ENCODE results near the gene GHSR.

The GHSR gene, protein sequence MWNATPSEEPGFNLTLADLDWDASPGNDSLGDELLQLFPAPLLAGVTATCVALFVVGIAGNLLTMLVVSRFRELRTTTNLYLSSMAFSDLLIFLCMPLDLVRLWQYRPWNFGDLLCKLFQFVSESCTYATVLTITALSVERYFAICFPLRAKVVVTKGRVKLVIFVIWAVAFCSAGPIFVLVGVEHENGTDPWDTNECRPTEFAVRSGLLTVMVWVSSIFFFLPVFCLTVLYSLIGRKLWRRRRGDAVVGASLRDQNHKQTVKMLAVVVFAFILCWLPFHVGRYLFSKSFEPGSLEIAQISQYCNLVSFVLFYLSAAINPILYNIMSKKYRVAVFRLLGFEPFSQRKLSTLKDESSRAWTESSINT

DNA sequence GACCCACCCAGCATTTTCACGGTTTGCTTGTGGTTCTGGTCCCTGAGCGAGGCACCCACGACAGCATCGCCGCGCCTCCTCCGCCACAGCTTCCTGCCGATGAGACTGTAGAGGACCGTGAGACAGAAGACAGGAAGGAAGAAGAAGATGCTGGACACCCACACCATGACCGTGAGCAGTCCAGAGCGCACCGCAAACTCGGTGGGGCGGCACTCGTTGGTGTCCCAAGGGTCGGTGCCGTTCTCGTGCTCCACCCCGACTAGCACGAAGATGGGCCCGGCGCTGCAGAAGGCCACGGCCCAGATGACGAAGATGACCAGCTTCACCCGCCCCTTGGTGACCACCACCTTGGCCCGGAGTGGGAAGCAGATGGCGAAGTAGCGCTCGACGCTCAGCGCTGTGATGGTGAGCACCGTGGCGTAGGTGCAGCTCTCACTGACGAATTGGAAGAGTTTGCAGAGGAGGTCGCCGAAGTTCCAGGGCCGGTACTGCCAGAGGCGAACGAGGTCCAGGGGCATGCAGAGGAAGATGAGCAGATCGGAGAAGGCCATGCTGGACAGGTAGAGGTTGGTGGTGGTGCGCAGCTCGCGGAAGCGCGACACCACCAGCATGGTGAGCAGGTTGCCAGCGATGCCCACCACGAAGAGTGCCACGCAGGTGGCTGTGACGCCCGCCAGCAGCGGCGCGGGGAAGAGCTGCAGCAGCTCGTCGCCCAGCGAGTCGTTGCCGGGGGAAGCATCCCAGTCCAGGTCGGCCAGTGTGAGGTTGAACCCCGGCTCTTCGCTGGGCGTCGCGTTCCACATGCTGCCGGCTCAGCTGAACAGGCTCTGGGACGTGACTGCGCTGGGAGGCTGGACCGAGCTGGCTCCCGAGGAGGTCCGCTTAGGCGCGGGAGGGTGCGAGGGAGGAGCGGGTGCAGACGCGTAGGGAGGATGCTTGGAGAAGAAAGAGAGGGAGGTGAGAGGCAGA lies at the start of gene GHSR:
Gene GHSR, minus strand, starts transcription at position 846 of the 969 bp plus-strand sequence. Its CDS starts 43 bp downstream, at position 803.
- ATAC-seq = peak; percentile 32
- peak; percentile 3 for DNase-seq

DNA sequence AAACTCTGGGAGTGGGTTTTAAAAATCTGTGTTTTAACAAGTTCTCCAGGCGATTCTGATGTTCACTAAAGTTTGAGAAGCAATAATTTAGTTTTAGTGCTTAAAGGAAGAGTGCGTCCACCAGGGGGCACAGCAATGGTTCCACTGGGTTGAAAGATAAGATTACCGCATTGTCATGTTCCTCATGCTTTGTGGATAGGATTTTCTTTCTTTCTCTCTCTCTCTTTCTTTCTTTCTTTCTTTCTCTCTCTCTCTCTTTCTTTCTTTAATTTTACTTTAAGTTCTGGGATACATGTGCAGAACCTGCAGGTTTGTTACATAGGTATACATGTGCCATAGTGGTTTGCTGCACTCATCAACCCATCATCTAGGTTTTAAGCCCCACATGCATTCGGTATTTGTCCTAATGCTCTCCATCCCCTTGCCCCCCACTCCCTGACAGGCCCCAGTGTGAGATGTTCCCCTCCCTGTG lies 42.0 kb upstream of the GHSR start:
- peak; percentile 84 for DNase-seq
- ATAC-seq = peak; percentile 71

DNA sequence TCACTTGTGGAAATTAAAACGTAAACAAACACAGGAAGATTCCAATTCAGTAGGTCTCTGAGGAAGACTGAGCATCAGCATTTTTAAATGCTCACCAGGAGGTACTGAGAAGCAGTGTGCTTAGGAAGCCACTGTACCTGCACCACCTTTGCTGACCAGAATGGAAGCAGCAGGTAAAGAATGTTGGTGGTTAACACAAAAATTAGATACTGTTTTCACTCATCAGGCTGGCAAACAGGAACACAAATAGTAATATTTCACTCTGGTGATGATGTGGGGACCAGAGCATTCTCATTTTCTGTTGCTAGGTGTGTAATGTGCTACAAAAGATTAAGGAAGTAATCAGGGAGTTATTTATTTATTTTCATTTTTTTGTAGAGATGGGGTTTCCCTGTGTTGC lies 29.9 kb upstream of the GHSR start:
- no peak for ATAC-seq
- DNase-seq = no peak

DNA sequence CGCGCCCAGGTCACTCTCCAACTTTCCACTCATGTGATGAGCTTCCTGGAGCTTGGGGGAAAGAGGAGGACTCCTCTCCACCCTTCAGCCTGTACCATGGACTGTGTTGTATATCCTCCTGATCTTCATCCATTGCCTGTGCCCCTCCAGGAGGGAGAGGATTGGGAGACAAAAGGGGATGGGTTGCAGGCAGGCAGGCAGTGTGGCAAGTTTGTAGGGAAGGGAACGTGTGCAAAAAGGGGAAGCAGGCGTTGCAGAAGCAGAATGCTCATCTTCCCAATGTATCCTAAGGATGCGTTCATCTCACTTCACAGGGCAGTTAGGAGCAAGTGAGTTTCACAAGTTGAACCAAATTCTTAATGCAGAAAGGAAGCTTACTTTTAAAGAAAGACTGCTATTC lies 28.1 kb upstream of the GHSR start:
- no peak for ATAC-seq
- DNase-seq = no peak

DNA sequence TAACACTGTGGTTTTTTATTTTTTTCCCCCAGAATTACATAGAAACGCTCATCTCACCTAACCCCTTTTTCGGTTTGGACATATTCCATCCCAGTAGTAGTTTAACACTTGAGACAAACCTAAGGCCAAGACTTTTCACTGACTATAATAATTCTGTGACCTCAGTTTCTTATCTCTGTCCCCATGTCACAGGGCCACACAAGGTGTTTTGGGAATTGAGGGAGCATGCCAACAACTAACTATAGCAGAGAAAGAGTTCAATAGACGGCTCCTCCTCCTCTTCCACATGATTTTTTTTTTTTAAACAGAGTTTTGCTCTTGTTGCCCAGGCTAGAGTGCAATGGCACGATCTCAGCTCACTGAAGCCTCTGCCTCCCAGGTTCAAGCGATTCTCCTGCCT lies 27.4 kb upstream of the GHSR start:
- no peak for DNase-seq

DNA sequence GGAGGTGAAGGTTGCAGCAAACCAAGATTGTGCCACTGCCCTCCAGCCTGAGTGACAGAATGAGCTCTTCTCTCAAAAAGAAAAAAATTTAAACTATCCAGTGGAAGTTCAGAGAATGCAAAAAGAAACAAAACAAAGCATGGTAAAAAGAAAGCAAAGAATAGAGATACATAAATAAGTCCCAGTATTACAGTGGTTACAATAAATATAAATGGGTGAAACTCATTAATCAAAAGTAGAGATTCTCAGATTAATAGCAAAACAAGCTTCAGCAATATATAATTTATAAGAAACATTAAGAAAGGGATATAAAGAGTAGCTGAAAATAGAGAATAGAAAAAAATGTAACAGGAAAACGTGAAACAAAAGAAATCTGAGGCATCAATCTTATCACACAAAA lies 23.6 kb upstream of the GHSR start:
- ATAC-seq (no peak), DNase-seq (no peak)

More for the DNA sequence above, 27.4 kb upstream of the GHSR start:
- no peak for ATAC-seq

DNA sequence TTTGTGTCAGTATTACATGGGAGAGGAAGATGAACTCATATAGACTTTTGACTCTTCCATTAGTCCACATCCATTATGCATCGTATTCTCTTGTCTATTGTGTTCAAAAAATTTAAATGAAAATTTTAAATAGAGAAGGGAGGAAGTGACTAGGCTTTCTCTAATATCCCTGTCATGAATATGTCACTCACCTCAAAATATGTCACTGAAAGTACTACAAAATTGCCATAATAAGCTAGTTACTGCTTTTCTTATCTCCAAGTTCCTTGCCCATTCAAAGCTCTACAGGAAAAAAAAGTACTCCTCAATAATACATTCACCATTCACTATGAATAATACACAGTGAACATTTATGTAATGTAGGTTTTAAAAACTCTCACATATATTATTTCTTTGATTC lies 22.3 kb upstream of the GHSR start:
- no peak for ATAC-seq
- DNase-seq = no peak

DNA sequence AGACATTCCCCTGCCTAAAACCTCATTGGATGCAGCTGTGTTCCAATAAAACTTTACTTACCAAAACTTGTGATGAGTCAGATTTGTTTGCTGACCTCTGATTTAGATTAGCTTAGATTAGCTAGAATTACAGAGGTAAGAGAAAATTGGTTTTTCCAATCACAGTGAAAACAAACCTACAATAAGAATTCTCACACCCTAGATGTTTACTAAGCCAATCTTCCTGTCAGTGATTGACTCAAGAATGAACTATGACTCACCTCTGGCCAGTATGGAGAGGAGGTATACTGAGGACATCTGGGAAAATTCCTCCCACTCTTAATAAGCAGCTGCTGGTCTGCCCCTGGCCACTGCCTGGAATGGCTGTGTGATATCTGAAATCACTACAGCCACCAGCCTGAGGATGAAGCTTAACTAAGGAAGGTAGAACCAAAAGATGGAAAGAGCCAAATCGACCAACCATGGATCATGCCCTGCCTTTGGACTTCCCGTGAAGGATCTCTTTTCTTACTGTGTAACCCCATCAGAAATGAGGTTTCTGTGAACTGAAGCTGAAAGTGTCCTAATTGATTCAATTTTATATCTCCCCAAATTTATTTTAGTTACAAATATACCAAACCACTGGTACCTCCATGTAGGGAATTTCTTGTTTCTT lies 19.0 kb upstream of the GHSR start:
- ATAC-seq (no peak), DNase-seq (no peak)

DNA sequence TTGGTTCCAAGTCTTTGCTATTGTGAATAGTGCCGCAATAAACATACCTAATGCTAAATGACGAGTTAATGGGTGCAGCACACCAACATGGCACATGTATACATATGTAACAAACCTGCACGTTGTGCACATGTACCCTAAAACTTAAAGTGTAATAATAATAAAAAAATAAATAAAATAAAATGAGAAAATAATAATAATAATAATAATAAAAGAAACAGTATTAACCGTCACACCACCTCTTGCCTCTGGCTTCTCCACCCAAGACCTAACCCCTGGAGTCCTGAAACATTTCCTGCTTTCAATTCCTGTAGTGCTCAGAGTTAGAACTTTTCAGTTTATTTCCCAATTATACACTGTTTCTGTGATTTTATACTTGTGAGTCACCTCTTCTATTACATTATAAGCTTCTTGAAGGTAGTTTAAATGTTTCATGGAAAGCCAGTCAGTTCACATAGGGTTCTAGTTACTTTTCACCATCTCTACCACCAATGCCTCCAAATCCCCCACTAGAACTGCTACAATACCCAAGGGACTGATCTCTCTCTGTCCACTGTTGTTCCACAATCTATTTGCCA lies 18.4 kb upstream of the GHSR start:
- ATAC-seq (no peak), DNase-seq (no peak)

DNA sequence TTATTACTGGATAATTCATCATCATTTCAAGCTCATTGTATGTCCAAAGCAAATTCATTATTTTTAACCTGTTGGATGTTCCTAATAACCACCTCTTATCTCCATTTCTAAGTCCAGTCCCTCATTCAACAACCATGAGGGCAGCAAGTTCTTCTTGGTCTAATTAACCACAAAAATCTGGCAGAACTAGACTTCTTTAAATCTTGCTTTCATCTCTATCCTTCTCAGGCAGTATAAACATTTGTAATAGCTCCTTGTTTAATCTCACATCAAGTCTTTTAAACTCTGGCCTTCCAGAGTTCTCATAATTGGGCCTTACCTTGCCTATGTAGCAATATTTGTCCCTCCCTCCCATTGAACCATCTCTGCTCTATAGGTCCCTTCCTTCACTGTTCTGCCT lies 17.0 kb upstream of the GHSR start:
- ATAC-seq = no peak

DNA sequence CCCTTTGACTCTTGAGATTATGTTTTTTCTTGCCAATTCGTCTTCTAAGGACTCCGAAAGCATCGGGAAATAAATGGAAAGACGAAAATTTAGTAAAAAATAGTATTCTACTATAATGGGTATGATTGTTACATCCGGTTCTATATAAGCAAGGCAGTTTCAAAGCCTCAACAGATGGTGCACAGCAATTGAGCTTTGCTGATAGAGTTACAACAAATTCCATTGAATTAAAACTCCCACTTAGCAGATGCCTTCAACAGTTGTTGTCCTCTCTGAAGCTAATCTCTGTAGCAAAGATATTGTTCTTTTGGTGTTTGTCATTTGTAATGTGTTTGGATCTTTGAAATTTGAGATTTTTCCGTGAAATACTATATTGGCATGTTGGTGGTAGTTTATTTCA lies 16.1 kb upstream of the GHSR start:
- no peak for ATAC-seq
- DNase-seq = no peak

More for the DNA sequence above, 17.0 kb upstream of the GHSR start:
- DNase-seq = no peak

DNA sequence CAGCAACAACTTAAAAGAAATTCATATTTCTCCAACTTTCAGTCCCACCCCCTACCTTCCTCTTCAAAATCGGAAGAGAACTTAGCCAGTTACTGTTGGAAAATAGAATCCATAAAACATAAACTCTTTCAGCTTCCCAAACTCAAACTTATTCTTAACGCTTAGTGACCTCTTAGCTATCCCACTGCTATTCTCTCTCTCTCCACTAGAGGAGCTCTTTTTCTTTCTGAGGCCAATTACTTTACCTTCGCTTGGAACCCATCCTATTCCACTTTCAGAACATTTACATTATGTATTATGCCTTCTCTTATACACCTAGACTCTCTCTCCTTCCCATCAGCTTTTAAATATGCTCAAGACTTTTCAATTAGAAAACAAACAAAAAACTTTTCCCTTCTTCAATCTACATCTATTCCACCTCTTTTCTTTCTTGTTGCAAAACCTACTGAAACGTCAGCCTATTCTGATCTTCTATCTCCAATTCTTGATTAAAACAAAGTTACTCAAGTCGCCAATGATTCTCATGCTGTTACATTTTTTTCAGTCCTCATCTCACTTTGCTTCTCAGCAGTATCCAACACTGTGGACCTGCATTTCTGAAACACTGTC lies 13.4 kb upstream of the GHSR start:
- ATAC-seq (no peak), DNase-seq (no peak)

DNA sequence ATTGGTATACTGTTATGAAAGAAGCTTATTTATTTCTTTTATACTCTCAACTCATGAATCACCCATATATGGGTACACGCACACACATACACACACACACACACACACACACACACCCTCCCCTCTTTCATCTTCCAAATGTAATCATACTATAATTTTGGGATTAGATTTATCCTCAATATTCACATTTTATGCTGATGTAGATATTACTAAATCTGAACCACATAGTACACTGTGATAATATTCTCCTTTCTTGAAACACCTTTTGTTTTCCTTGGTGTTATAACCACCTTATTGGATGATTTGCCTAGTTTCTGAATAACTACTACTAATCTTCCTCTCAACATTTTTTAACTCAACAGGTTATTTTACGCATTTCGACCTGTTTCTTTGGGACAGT lies 8.1 kb upstream of the GHSR start:
- DNase-seq (no peak), ATAC-seq (no peak)

DNA sequence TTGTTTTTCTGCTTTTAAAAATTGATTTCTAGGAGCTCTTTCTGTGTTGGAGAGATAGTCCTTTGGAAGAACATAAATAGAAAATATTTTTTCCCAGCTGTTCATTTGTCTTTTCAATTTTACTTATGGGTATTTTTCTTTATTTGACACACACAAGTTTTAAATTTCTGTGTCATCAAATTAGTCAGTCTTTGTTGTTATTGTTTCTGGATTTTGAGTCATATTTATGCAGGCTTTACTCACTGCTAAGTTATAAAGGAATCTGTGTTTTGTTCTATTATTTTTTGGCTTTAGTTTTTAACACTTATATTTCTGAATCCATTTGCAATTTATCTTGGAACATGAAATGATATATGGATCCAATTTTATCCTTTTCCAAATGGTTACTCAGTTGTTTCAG lies 5.9 kb upstream of the GHSR start:
- ATAC-seq = no peak
- DNase-seq = no peak

DNA sequence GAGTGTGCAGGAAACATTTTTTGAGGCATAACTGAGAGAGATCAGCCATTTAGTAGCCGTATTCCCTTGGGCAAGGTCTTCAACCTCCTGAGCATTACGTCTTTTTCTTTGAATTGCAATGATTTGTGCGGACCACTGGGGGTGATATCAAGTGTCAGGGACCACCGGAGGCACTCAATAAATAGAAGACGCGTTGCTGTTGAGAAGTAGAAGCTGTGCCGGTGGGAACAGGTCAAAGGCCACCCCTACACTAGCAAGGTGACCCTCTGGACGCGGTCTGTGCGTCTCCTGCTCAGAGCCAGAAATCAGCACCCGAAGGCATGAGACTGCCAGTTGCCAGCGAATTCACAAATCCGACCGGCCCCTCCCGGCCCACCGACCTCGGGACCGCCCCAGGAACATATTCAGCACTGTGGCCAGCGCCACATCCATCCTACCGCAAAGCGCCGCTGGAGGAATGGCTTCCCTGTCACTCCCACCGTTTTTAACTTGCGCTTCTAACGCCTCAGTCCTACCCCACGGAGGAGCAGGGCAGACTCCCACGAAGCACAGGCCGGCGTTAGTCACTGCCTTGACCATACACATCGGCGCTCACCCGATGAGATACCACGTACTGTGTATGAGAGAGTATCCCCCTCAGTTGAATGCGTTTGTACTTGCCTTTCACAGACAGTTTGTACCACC lies 1.4 kb upstream of the GHSR start:
- peak; percentile 20 for DNase-seq
- ATAC-seq = no peak

DNA sequence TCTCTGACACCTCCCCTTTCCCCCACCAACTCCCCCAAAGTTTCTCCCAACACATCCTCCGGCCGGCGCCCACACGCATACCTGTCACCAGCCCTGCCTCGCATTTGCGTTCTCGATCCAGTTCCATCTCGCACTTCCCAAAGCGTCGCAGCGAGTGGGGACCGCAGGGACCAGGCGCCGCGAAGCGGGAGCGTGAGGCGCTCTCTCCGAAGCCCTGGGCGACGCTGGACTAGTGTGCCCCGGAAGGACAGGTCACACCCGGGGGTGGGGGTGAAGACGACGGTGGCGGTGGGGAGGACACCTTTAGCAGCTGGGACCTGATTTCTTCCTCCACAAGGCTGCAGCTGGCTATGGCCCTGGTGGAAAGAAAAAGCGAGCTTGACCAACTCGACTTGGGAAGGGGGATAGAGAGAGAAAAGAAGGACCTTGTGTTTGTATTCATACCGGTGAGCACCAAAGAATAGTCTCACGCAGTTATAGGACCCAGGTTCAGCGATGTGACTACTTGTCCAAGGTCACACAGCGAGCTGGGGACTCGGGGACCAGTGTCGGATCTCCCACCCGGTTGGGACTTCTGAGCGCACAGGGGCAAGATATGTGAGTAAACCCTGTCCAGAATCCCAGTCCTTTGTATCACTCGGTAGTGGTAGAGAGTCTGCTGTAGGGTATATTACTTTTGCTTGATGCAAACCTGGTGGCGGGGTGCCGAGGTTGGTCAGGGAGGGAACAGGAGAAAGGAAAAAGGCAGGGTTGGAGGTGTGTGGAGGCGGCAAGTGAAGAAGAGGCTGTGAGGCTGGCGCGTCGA lies 607 bp upstream of the GHSR start:
- ATAC-seq = no peak
- DNase-seq = peak; percentile 2

DNA sequence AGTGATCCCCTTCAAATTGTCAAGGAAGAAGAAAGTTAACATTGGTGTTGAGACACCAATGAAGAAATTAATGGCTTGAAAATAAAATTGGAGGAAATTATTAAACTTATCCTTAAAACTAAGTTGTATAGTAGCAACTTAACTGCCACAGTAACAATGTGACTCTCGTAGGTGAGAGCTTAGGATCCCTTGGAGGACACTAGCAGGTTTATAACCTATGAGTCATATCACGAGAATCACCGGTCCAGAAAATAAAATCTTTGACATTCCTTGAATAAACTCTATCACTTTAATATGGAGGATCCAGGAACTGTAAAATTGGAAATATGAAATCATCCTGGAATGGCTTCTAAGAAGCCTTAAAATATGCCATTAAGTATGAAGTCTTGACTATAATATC lies 2.1 kb downstream of the GHSR start:
- ATAC-seq = no peak
- DNase-seq = no peak

DNA sequence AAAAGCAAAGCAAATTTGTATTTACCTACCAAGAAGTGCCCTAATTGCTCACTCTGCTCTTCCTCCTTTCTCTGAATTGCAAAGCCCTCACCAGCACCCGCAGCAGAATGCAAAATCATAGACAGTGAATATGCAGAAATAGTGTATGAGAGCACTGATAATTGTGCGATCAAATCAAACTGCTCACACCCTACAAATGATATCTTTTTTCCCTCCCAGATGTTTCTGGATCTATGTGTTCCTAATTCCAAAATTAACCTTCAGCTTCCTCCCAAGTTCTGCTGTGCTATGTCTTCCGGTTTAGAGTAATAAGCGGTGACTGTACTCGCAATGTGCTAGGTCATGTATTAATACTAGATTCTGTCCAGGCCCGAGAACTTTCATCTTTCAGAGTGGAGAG lies 3.4 kb downstream of the GHSR start:
- ATAC-seq = no peak
- DNase-seq = no peak

DNA sequence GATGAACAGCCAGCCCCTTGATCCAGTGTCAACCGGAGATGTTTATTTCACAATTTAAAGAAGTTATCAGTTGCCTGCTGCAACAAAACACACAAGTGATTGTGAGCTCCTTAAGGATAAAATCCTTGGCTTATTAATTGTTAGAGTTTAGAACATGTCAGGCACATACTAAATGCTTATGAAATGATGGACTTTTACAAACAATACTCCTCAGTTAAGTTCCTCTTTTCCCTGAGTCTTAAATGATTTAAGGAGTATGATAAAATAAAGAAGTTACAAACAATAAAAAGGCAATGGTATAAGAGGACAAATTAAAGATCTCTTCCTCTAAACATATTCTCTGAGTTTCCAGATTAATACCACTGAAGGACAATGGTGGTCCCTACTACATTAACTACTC lies 5.7 kb downstream of the GHSR start:
- DNase-seq = no peak

DNA sequence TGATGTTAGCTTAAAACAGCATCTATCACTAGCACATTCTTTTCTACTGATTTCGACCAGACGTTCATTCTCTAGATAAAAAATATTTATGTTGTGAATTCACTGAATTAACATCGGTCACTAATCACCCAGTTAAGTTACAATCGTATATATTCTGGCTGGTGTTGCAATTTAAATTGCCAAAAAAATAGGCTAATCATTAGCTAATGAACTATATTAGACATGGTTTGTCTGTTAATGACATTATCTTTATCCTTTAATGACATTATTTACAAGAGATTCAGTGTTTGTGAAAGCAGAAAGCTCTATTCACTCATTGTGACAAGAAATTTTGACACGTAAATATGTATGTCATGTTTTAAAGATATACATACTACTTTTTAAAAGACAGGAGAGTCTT lies 6.7 kb downstream of the GHSR start:
- ATAC-seq (no peak), DNase-seq (no peak)

More for the DNA sequence above, 5.7 kb downstream of the GHSR start:
- ATAC-seq = no peak

Data from stimulated activated naive CD8-positive, alpha-beta T cell treated with anti-CD3 and anti-CD28 coated beads, Interleukin-15, Interleukin-2, amounts not matched to agents 100 U/mL and 50 U/mL, for 24 hours (primary cell).